ENCODE results near the gene CTSC. TPM values are rescaled to one million over a fixed set of nuclear protein-coding genes. Genes with fewer than 3 reads are reported as not detected.

CTSC gene
- total RNA-seq: 245 and 311 TPM in 2 replicates

DNA sequence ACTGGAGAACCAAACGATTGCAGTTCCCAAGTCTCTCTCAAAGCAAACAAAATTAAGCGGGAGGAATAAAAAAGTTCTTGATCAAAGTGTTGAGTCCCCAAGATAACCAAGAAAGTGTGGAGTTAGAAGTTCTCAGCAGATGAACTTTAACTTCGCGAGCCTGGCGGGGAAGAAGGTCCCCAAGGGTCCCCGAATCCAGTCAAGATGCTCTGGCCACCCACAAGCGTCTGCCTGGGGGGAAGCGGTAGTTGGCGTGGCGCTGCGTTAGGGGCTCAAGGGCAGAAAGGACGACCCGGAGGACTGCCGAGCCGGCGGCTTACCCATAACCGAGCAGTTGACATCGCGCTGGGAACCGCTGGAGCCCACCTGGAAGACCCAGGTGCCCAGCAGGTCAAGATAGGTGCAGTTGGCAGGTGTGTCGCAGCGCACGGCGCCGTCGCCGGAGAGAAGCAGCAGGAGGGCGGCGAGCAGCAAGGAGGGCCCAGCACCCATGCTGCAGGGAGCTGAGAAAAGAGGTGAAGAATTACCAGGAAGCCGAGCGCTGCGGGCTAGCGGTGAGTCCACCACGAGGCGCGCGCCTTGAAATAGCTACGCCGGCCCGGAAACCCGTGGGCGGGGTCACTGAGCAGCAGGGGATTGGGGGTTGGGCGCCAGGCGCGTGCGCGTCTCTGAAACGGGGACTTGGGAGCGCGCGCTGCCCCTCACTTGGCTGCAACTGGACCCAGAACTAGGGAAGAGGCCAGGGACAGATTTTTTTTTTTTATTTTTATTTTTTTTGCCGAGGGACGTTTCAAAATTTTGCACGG is at the start of gene CTSC:
CTSC (minus strand) TSS at position 556 of the 806 bp plus-strand sequence; CDS start at position 492, 64 bp downstream.

Other genes starting within 250 kb of the CTSC start
- 0.56 and 0.93 TPM in 2 replicates for gene RAB38, start 162.3 kb downstream of the CTSC start, total RNA-seq